Measurements from ENCODE around the gene SIRT7. TPM values are rescaled to one million over a fixed set of nuclear protein-coding genes. Genes with fewer than 3 reads are reported as not detected.
A peak's percentile ranks its signal among the peaks of the same experiment; 100 is the strongest.

SIRT7 gene
- total RNA-seq, 2 experiments from 2014 or later = 56.7 to 57.5 TPM

GRCh38 chr17:81866440-81867169, 51.4 kb downstream of the SIRT7 start:
- CTCF ChIA-PET = interaction anchor here (0.5 to 0.8 kb wide), 2 partner anchors 12 kb away, joined by 3 read pairs; no protein-coding TSS in a partner anchor
- H3K4me1 Mint-ChIP-seq (ENCODE audit: low read depth) = peaks cover 31% of the 10 kb centered on the region
- DNase-seq = no peak

GRCh38 chr17:81865733-81866439, 52.1 kb downstream of the SIRT7 start:
- intact Hi-C loops (cut with DNase I, micrococcal nuclease) = loop anchor here in 1 of 2 experiments (10.0 kb wide), 1 partner anchor 351 kb away; the partner anchor contains the start of gene ACTG1
- CTCF ChIA-PET = interaction anchor here (0.5 to 0.8 kb wide), 2 partner anchors 11 to 12 kb away, joined by 3 read pairs; no protein-coding TSS in a partner anchor
- H3K27ac ChIP-seq (ENCODE audit: low read depth in 1 of 2, low read length in 2 of 2) = peak overlapping the region in 1 of 2 donors; percentile 9

More at GRCh38 chr17:81866440-81867169, 51.4 kb downstream of the SIRT7 start:
- Mint-ChIP-seq H3K36me3 (ENCODE audit: low read depth) (peaks cover 45% of the 10 kb centered on the region), H3K27ac (peak overlapping the region; percentile 84), H3K4me3 (peak overlapping the region; percentile 72), H3K27me3 (no peaks in the 10 kb centered on the region), H3K9me3 (no peaks in the 10 kb centered on the region)
- no peak for TF ChIP-seq CTCF (IDR thresholded peaks at IDR 0.05)
- intact Hi-C loops (cut with DNase I, micrococcal nuclease) = loop anchor here in 1 of 2 experiments (10.0 kb wide), 1 partner anchor 352 kb away; the partner anchor contains the start of gene ACTG1
- Histone ChIP-seq H3K36me3 (ENCODE audit: insufficient read depth, low read length) (peaks cover 48% of the 10 kb centered on the region), H3K9me3 (ENCODE audit: control insufficient read depth in 1 of 2, insufficient read depth in 1 of 2, low read length in 2 of 2) (peaks cover 0 to 3% of the 10 kb centered on the region in 2 experiments), H3K27ac (ENCODE audit: low read depth in 1 of 2, low read length in 2 of 2) (peak overlapping the region in 1 of 2 donors; percentile 9), H3K4me1 (ENCODE audit: insufficient read depth, low read length) (peaks cover 69% of the 10 kb centered on the region), H3K4me3 (ENCODE audit: low read length) (no peak overlapping the region), H3K27me3 (ENCODE audit: control insufficient read depth in 1 of 2, insufficient read depth in 2 of 2, low read length in 2 of 2) (peaks cover 0 to 3% of the 10 kb centered on the region in 2 experiments)
- ATAC-seq (ENCODE audit: poor library complexity) = no peak
- POLR2A ChIA-PET = interaction anchor here (0.6 to 2.2 kb wide), 6 partner anchors 19 to 164 kb away, joined by 3 to 10 read pairs (median 5); partner anchors contain the start of genes ALYREF, ANAPC11, CENPX and LRRC45

More at GRCh38 chr17:81865733-81866439, 52.1 kb downstream of the SIRT7 start:
- peak overlapping the region; percentile 84 for H3K27ac Mint-ChIP-seq
- no peaks in the 10 kb centered on the region for H3K27me3 Mint-ChIP-seq
- H3K4me1 ChIP-seq (ENCODE audit: insufficient read depth, low read length) = peaks cover 75% of the 10 kb centered on the region
- H3K9me3 Mint-ChIP-seq = no peaks in the 10 kb centered on the region
- POLR2A ChIA-PET = interaction anchor here (0.6 to 2.2 kb wide), 4 partner anchors 26 to 163 kb away, joined by 4 to 10 read pairs (median 5); partner anchors contain the start of genes ALYREF, ANAPC11 and MRPL12
- H3K9me3 ChIP-seq (ENCODE audit: control insufficient read depth in 1 of 2, insufficient read depth in 1 of 2, low read length in 2 of 2) = peaks cover 0 to 3% of the 10 kb centered on the region in 2 experiments
- TF ChIP-seq CTCF (IDR thresholded peaks at IDR 0.05) = no peak
- no peak overlapping the region for H3K4me3 ChIP-seq (ENCODE audit: low read length)
- H3K4me1 Mint-ChIP-seq (ENCODE audit: low read depth) = peaks cover 32% of the 10 kb centered on the region
- DNase-seq = peak in 1 of 14 experiments; percentile 15
- peaks cover 0 to 3% of the 10 kb centered on the region in 2 experiments for H3K27me3 ChIP-seq (ENCODE audit: control insufficient read depth in 1 of 2, insufficient read depth in 2 of 2, low read length in 2 of 2)
- peaks cover 47% of the 10 kb centered on the region for H3K36me3 Mint-ChIP-seq (ENCODE audit: low read depth)
- H3K4me3 Mint-ChIP-seq = peak overlapping the region; percentile 72
- H3K36me3 ChIP-seq (ENCODE audit: insufficient read depth, low read length) = peaks cover 48% of the 10 kb centered on the region
- no peak for ATAC-seq (ENCODE audit: poor library complexity)

All from CD4-positive, alpha-beta T cell (primary cell).